GM10248 (cell line): ENCODE results near the gene VAV1.
"Not testable (repeated sequence)": the region's sequence is repeated elsewhere in the genome, so short reads cannot be mapped to it uniquely, and the experiment has no call there.

Experiments
- CTCF ChIA-PET: fragments of 300-600 bp; sonication (Branson Sonifier 250); formaldehyde crosslinking; extraction: SDS; loops from one replicate; lab custom pipeline; 2021; ENCODE audit warnings: antibody characterized with exemption; lab: Yijun Ruan, JAX
- POLR2A ChIA-PET: fragments of 350-650 bp; sonication (Branson Sonifier 250); formaldehyde crosslinking; extraction: SDS; loops from one replicate; lab custom pipeline; 2020; ENCODE audit warnings: antibody characterized with exemption; lab: Yijun Ruan, JAX
- DNase-seq: peaks from one replicate; pipeline ENCODE4 v3.0.0; 2012; ENCODE audit errors: extremely low spot score
- CTCF ChIP-seq: IDR thresholded peaks from 2 replicates; pipeline ENCODE4 v1.5.1; 2012; ENCODE audit warnings: mild to moderate bottlenecking, low read depth; ENCODE audit errors: extremely low read depth, missing control alignments, control extremely low read depth

Gene VAV1

GRCh38 chr19:6754653-6755463, 17.6 kb upstream of the VAV1 start:
- no peak for DNase-seq
- ChIA-PET POLR2A (interaction anchor here (0.7 kb wide), 1 partner anchor 9 kb away, joined by 4 read pairs; no protein-coding TSS in a partner anchor), CTCF (interaction anchor here (0.8 to 4.3 kb wide), 7 partner anchors 10 to 239 kb away, joined by 3 to 14 read pairs (median 4); partner anchors contain the start of genes GPR108 and VAV1)
- no peak for TF ChIP-seq CTCF

- ChIA-PET CTCF (interaction anchor here (1.0 to 2.9 kb wide), 5 partner anchors 9 to 102 kb away, joined by 3 to 12 read pairs (median 6); partner anchors contain the start of genes GPR108 and VAV1), POLR2A (interaction anchor here (0.6 kb wide), 1 partner anchor 56 kb away, joined by 4 read pairs; no protein-coding TSS in a partner anchor)
- DNase-seq: no peak
- no peak for TF ChIP-seq CTCF
Measured at GRCh38 chr19:6760606-6761005, 11.9 kb upstream of the VAV1 start.

- ChIA-PET CTCF (interaction anchor here (0.7 to 2.9 kb wide), 7 partner anchors 8 to 280 kb away, joined by 3 to 12 read pairs (median 5); partner anchors contain the start of genes DENND1C, GPR108 and VAV1), POLR2A (interaction anchor here (0.6 kb wide), 1 partner anchor 56 kb away, joined by 4 read pairs; no protein-coding TSS in a partner anchor)
- no peak for TF ChIP-seq CTCF
- DNase-seq: no peak
Measured at GRCh38 chr19:6761053-6761676, 11.3 kb upstream of the VAV1 start.

GRCh38 chr19:6762253-6762797, 10.2 kb upstream of the VAV1 start:
- DNase-seq, CTCF ChIA-PET, POLR2A ChIA-PET: not testable (repeated sequence)

GRCh38 chr19:6765738-6766356, 6.7 kb upstream of the VAV1 start:
- no peak for DNase-seq
- POLR2A ChIA-PET: no interaction called here
- no peak for TF ChIP-seq CTCF
- CTCF ChIA-PET: no interaction called here

- no peak for TF ChIP-seq CTCF
- no peak for DNase-seq
- ChIA-PET POLR2A (no interaction called here), CTCF (interaction anchor here (1.7 kb wide), 1 partner anchor 14 kb away, joined by 4 read pairs; no protein-coding TSS in a partner anchor)
Measured at GRCh38 chr19:6766357-6767080, 6.0 kb upstream of the VAV1 start.
